CD4-positive, alpha-beta T cell treated with Interleukin-4 for 1 hour (primary cell): ENCODE results near the gene ZNF594.
A peak's percentile ranks its signal among the peaks of the same experiment; 100 is the strongest.
"Not testable (repeated sequence)": the region's sequence is repeated elsewhere in the genome, so short reads cannot be mapped to it uniquely, and the experiment has no call there.

Source experiments
- DNase-seq, 2 donors: peaks; one replicate each; pipeline ENCODE4 v3.0.0-alpha.2; 2020 to 2022

ZNF594 gene

DNA sequence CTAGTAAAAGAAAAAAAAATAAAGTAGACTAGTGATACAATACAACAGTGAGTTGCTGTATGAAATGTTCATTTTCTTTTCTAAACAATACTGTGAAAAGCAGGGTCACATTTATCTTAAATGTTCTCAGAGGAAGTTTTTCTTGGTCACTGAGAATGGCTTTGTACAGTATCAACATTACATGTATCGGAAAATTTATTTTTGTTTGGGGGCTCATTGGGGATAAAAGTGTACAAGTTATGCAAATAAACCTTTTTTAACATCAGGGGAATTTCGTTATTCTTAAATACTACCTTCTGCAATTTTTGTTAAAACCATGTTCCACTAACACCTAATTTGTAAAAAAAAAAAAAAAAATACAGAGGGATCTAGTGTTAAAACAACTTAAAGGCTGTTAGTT, 8.7 kb upstream of the ZNF594 start:
- DNase-seq, result no peak

DNA sequence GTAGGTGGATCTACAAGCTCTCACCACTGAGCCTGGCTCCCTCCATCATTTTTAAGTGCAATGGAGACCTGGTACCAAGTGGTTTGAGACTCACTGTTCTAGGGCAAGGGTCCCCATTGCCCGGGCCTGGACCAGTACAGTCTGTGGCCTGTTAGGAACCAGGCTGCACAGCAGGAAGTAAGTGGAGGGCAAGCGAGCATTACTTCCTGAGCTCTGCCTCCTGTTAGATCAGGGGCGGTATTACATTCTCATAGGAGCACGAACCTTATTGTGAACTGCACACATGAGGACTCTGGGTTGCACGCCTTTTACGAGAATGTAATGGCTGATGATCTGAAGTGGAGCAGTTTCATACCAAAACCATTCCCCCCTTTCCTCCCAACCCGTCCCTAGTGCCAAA, 6.8 kb upstream of the ZNF594 start:
- no peak for DNase-seq

DNA sequence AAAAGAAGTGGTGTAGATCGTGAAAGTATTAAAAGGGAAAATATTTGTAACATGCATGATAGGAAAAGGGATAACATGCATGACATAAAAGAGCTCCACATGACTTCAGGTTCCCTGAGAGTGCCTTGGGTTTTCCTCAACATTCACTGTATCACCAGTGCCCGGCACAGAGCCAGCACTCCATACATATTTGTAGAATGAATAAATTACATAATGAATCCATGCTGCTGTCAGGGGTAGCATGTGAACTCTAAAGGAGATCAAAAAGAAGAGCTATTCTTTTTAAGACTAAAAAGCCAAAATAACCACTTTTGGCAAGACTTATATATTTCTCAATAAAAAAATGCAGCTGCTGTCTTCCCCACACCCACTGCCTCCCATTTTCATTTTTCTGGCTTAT, 2.7 kb upstream of the ZNF594 start:
- no peak for DNase-seq

DNA sequence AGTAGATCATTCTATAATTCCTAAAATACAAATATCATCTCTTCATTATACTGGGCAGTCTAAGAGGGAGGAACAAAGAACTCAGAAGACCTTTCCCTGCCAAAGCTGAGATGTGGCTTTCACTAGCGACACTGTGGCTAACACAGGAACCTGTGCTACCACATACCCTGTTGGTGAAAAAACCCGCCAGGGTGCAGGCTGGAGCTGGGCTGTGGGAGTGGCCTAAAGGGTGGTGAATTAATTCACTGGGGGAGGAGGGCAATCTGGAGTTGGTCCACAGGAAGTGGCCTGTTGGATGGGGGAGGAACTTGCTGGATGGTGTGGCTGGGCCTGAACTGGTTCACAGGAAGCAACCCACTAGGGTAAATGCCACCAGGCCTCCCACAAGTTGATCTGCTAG, 7.4 kb downstream of the ZNF594 start:
- DNase-seq, result peak; percentile 53 to 58

DNA sequence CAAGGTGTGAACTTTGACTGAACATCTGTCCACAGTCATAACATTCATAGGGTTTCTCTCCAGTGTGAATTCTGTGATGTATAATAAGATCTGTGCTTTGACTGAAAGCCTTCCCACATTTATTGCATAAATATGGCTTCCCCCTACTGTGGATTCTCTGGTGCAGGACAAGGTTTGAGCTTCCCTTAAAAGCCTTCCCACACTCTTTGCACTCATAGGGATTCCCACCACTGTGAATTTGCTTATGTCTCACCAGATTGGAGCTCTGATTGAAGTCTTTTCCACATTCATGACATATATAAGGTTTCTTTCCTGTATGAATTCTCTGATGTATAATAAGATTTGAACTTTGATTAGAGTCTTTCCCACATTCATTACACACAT, 8.3 kb downstream of the ZNF594 start:
- no peak for DNase-seq

DNA sequence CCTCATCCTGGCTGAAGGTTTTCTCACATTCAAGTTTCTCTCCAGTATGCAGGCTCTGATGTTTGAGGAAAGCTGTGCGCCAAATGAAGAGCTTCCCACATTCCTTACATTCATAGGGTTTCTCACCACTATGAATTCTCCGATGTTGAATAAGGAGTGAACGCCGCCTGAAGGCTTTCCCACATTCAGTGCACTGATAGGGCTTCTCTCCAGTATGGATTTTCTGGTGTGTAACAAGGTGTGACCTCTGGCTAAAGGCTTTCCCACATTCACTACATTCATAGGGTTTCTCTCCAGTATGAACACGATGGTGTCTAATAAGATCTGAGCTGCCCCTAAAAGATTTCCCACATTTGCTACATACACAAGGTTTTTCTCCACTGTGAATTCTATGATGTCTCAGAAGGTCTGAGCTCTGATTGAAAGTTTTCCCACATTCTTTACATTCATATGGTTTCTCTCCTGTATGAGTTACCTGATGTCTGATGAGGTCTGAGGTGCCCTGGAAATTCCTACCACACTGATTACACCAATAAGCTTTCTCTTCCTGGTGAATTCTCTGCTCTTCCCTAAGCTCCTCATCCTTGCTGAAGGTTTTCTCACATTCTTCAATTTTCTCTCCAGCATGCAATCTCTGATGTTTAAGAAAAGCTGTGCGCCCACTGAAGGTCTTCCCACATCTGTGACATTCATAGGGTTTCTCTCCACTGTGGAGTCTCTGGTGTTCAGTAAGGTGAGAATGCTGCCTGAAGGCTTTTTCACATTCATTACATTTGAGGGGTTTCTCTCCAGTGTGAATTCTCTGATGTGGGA, 8.9 kb downstream of the ZNF594 start:
- no peak for DNase-seq

DNA sequence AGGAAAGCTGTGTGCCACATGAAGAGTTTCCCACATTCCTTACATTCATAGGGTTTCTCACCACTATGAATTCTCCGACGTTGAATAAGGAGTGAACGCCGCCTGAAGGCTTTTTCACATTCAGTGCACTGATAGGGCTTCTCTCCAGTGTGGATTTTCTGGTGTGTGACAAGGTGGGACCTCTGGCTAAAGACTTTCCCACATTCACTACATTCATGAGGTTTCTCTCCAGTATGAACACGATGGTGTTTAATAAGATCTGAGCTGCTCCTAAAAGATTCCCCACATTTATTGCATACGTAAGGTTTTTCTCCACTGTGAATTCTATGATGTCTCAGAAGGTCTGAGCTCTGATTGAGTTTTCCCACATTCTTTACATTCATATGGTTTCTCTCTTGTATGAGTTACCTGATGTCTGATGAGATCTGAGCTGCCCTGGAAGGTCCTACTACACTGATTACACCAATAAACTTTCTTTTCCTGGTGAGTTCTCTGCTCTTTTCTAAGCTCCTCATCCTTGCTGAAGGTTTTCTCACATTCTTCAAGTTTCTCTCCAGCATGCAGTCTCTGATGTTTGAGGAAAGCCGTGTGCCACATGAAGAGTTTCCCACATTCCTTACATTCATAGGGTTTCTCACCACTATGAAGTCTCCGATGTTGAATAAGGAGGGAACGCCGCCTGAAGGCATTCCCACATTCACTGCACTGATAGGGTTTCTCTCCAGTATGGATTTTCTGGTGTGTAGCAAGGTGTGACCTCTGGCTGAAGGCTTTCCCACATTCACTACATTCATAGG, 10.0 kb downstream of the ZNF594 start:
- DNase-seq, result no peak

DNA sequence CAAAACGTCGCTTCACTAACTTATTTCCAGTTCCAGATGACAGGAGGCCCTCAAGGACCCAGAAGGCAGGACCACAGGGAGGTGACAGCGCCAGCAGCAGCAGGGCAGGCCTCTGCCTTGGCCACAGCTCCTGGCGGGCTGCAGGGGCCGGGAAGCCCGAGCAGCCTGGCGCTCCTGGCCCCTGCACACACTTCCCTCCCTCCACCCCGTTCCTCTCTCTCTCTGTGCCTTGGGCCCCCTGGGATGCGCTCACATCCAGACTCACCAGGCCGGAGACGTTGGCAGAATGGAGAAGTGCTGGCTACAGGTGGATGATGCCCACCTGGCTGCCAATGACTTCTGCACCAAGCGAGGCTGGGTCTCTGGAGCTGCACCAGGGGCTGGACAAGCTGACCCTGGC, 12.7 kb downstream of the ZNF594 start:
- no peak for DNase-seq

DNA sequence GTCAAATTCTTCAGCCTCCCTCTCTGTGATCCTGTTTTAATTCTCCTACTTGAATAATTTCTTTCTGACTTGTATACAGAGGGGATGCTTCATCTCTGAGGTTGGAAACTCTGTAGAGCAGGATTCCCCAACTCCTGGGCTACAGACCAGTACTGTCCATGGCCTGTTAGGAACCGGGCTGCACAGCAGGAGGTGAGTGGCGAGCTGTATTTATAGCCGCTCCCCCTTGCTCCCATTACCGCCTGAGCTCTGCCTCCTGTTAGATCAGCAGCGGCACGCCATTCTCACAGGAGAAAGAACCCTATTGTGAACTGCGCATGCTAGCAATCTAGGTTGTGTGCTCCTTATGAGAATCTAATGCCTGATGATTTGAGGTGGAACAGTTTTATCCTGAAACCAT, 16.6 kb downstream of the ZNF594 start:
- DNase-seq, result not testable (repeated sequence)

DNA sequence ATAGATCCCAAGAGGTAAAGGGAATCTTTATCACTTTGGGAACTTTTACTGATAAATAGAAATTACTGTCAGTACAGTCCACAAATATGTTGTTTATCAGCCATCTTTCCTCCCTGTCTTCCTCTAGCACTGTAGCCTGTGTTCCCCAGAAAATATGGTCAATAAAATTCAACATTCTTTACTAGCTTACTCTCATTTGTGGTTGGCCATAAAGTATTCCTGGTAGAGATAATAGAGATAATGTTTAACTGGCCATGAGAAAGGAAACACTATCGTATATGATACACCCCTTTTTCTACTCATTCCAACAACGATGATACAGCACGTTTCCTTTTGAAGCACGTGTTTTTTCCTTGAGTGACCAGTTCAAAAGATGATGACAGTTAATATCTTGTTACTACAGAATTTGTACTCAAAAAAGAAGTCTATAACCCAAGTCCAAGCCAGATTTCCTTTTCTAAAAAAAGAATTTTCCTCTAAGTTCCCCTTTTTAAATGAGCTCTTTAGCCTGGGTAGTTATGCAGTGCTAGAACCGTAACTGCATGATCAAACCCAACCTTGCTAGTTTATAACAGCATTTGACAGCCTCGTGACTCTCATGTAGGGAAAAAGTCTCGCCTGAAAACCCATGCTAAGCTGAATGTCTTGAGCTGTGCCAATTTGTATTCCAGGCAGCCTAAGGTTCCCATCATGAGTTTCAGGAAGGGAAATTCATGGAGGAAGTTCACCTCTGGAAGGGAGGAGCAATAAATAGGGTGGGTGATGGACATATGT, 25.7 kb downstream of the ZNF594 start:
- DNase-seq, result not testable (repeated sequence)

DNA sequence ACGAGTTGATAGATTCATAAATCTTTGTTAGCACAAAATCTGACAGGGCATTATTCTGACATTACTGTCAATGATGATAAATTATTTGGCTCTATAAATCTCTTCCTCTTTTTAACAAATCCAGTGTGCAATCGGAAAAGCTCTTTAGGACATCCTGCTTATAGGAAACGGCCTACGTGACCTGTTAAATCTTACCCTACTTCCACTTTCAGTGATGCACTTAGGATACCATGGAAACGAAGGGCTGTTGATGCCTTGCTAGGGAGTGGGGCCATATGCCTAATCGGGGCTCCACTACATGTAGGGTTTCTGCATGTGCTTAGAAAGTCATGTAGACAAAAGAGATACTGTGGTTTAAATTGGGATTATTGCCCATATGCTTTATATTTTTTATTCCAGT, 27.2 kb downstream of the ZNF594 start:
- no peak for DNase-seq

DNA sequence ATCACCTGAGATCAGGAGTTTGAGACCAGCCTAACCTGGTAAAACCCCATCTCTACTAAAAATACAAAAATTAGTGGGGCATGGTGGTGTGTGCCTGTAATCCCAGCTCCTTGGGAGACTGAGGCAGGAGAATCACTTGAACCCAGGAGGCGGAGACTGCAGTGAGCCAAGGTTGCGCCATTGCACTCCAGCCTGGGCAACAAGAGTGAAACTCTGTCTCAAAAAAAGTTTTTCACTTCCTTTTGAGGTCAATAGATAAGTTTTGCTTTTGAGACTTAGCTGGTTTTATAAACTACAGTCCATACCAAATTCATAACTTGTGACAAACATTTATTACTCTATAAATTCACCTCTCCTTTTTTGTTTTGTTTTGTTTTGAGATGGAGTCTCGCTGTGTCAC, 29.9 kb downstream of the ZNF594 start:
- not testable (repeated sequence) for DNase-seq

DNA sequence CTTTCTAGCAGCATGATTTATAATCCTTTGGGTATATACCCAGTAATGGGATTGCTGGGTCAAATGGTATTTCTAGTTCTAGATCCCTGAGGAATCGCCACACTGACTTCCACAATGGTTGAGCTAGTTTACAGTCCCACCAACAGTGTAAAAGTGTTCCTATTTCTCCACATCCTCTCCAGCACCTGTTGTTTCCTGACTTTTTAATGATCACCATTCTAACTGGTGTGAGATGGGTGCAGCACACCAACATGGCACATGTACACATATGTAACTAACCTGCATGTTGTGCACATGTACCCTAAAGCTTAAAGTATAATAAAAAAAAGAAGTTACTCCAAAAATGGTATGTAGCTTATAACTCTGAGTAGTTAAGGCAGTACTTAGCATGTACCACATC, 31.0 kb downstream of the ZNF594 start:
- not testable (repeated sequence) for DNase-seq

DNA sequence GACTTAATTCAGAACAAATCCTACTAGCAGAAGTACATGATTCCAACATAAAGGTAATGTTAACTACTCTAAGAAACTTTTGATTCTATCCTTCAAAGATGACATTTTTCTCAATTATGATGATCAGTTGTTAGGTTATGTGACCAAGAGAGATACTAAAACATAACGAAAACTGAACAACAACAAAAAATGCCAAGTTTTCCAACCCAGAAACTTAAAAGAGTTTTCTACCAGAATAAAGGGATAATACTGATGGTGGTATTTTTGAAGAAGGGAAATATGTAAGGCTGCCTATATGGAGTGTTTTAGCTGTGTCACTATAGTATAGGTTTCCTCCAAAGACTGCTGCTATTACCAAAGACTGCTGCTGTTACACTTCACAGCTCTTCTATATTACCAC, 45.5 kb downstream of the ZNF594 start:
- DNase-seq, result not testable (repeated sequence)

DNA sequence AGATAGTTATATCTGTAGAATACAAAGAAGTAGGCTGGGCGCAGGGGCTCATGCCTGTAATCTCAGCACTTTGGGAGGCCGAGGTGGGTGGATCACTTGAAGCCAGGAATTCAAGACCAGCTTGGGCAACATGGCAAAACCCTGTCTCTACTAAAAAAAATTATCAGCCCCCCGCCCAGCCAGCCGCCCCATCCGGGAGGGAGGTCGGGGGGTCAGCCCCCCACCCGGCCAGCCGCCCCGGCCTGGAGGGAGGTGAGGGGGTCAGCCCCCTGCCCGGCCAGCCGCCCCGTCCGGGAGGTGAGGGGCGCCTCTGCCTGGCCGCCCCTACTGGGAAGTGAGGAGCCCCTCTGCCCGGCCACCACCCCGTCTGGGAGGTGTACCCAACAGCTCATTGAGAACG, 48.8 kb downstream of the ZNF594 start:
- not testable (repeated sequence) for DNase-seq

DNA sequence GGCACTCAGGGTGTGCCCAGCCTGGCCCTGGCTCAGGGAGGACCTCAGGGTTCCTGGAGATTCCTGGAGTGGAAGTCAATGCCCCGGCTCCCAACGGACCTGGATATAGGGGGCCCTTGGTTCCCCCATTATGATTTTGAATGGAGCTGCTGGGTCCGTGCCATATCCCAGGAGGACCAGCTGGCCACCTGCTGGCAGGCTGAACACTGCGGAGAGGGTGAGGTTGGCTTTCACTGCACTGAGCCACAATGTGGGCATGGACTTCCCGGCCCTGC, 52.3 kb downstream of the ZNF594 start:
- no peak for DNase-seq

DNA sequence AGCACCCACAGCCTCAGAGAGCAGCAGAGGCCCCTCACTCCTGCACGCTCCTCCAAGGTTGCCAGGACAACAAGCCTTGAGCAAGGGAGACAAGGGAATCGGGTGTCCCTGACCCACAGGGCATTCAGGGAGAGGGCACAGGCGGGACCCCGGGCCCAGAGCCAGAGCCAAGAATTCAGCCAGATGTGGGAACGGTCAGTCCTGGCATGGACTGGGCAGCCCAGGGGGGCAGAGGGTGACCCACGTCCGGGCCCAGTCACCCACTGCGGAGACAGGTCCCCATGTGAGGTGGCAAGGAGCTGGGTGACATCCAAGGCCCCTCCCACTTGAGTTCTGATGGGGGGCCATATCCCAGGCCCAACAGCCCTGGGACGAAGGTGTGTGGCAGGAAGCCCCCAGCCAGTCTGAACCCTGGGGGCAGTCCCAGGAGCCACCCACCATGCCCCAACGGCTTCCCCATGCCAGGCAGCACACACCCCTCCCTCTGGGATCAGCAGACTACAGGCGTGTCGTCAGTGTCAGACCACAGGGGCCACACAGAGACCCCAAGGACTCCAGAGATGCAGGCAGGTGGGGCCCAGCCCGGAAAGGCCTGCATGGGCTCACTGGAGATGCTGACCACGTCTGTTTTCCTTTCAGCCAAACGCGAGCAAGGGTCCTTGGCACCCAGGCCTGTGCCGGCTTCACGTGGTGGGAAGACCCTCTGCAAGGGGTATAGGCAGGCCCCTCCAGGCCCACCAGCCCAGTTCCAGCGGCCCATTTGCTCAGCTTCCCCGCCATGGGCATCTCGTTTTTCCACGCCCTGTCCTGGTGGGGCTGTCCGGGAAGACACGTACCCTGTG, 52.8 kb downstream of the ZNF594 start:
- no peak for DNase-seq

DNA sequence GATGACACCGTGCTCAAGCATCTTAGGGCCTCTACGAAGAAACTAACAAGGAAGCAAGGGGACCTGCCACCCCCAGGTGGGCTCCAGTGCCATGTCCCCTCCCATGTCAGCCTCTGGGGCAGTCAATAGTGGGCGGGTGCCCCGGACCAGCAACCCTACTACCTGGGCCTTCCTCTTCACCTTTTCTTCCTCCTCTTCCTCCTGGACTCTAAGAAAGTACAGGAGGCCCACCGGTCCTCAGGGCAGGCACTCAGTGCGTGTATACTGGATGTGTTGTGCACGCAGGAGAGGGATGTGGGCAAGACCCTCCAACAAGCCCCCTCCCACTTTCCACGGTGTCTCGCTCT, 53.5 kb downstream of the ZNF594 start:
- not testable (repeated sequence) for DNase-seq

DNA sequence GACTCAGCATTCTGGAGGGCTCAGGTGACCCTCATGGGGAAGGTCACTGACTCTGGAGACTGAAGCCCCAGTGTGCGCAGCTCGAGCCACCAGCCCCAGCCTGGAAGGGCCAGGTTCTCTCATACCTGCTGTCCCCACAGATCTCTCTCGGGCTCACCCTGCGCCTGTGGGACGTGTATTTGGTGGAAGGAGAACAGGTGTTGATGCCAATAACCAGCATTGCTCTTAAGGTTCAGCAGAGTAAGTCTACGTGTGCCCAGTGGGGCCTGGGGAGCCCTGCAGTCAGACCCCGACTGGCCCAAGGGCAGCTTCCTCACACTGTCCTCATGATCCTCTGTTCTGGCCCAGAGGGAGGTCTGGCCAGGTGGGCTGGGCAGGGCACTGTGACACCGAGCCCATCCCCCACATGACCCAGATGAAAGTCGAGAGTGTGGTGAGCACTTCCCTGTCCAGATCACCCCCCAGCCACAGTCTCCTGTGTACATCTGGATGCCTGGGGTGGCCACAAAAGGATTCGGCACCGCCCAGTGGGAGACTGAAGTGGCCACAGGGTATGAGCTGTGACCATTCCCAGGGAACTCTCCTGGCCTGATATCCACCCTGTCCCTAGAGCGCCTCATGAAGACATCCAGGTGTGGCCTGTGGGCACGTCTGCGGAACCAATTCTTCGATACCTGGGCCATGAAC, 54.0 kb downstream of the ZNF594 start:
- not testable (repeated sequence) for DNase-seq

DNA sequence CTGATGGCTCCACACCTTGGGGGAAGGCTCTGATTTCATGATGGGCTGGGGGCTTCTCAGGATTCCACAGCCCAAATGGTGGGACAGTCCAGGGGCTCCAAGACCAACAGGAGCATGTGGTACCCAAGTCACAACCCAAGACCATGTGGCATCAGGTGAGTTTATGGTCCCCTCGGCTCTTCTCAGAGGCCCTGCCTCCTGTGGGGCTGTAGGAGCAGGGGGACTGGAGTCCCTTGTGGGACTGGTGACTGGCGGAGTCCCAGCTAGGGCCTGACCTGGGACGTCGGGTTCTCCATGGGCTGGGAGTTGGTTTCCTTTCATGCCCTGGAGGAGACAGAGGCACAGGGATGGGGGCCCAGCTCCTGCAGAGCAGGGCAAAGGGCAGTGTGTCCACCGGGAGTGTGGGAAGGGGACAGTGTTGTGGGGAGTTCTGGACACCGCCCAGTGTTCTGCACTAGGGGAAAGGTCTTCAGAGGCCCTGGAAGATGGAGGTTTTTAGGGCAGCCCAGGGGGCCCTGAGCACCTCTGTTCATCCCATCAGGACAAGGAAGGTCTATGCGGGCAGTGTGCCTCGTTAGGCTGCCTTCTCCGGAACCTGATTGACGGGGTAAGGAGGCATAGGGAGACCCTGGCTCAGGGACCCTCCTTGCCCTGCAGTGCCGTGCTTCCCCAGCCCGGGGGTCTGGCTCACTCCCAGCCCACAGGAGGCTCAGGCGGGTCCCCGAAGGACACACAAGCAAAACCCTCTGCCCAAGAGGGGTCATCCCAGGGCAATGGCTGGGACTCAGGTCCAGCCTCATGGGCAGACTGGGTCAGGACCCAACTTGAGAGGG, 54.9 kb downstream of the ZNF594 start:
- not testable (repeated sequence) for DNase-seq
